ENCODE measurements around the gene KDM2B.
A peak's percentile ranks its signal among the peaks of the same experiment; 100 is the strongest.
"Not testable (repeated sequence)": the region's sequence is repeated elsewhere in the genome, so short reads cannot be mapped to it uniquely, and the experiment has no call there.

KDM2B gene

GRCh38 chr12:121503395-121503794, 77.4 kb downstream of the KDM2B start:
- no peak for DNase-seq (ENCODE audit: low read depth)

GRCh38 chr12:121501946-121502345, 78.9 kb downstream of the KDM2B start:
- DNase-seq (ENCODE audit: low read depth) = no peak

GRCh38 chr12:121499929-121500793, 80.7 kb downstream of the KDM2B start:
- DNase-seq (ENCODE audit: low read depth) = peak; percentile 67

- DNase-seq (ENCODE audit: low read depth) = no peak
Observed at GRCh38 chr12:121495746-121496145, 85.1 kb downstream of the KDM2B start.

GRCh38 chr12:121494093-121494787, 86.6 kb downstream of the KDM2B start:
- DNase-seq (ENCODE audit: low read depth) = peak; percentile 48

GRCh38 chr12:121490401-121491281, 90.2 kb downstream of the KDM2B start:
- no peak for DNase-seq (ENCODE audit: low read depth)

GRCh38 chr12:121489874-121490273, 90.9 kb downstream of the KDM2B start:
- no peak for DNase-seq (ENCODE audit: low read depth)

- no peak for DNase-seq (ENCODE audit: low read depth)
Observed at GRCh38 chr12:121484967-121485366, 95.9 kb downstream of the KDM2B start.

- DNase-seq (ENCODE audit: low read depth) = not testable (repeated sequence)
Observed at GRCh38 chr12:121484564-121484963, 96.3 kb downstream of the KDM2B start.

GRCh38 chr12:121483949-121484348, 96.9 kb downstream of the KDM2B start:
- DNase-seq (ENCODE audit: low read depth) = no peak

GRCh38 chr12:121476477-121476876, 104.3 kb downstream of the KDM2B start:
- DNase-seq (ENCODE audit: low read depth) = no peak

- DNase-seq (ENCODE audit: low read depth) = no peak
Observed at GRCh38 chr12:121475279-121475678, 105.5 kb downstream of the KDM2B start.

- no peak for DNase-seq (ENCODE audit: low read depth)
Observed at GRCh38 chr12:121472150-121472905, 108.5 kb downstream of the KDM2B start.

- no peak for DNase-seq (ENCODE audit: low read depth)
Observed at GRCh38 chr12:121470751-121471150, 110.1 kb downstream of the KDM2B start.

- DNase-seq (ENCODE audit: low read depth) = no peak
Observed at GRCh38 chr12:121468499-121468801, 112.4 kb downstream of the KDM2B start.

GRCh38 chr12:121467638-121468498, 113.0 kb downstream of the KDM2B start:
- peak; percentile 4 for DNase-seq (ENCODE audit: low read depth)

GRCh38 chr12:121466794-121467637, 113.8 kb downstream of the KDM2B start:
- peak; percentile 83 for DNase-seq (ENCODE audit: low read depth)

- DNase-seq (ENCODE audit: low read depth) = peak; percentile 18
Observed at GRCh38 chr12:121465921-121466793, 114.7 kb downstream of the KDM2B start.

GRCh38 chr12:121464331-121464730, 116.5 kb downstream of the KDM2B start:
- no peak for DNase-seq (ENCODE audit: low read depth)
